ENCODE data around the gene SACM1L. TPM values are rescaled to one million over a fixed set of nuclear protein-coding genes. Genes with fewer than 3 reads are reported as not detected.

SACM1L gene
- total RNA-seq, 1 experiment from 2014 or later, result 79.6 TPM

- TF ChIP-seq ZSCAN18 (CRISPR knock-in tag; IDR thresholded peaks at IDR 0.05), result no peak
Observed at GRCh38 chr3:45655906-45656305, 33.3 kb upstream of the SACM1L start (continued).

DNA sequence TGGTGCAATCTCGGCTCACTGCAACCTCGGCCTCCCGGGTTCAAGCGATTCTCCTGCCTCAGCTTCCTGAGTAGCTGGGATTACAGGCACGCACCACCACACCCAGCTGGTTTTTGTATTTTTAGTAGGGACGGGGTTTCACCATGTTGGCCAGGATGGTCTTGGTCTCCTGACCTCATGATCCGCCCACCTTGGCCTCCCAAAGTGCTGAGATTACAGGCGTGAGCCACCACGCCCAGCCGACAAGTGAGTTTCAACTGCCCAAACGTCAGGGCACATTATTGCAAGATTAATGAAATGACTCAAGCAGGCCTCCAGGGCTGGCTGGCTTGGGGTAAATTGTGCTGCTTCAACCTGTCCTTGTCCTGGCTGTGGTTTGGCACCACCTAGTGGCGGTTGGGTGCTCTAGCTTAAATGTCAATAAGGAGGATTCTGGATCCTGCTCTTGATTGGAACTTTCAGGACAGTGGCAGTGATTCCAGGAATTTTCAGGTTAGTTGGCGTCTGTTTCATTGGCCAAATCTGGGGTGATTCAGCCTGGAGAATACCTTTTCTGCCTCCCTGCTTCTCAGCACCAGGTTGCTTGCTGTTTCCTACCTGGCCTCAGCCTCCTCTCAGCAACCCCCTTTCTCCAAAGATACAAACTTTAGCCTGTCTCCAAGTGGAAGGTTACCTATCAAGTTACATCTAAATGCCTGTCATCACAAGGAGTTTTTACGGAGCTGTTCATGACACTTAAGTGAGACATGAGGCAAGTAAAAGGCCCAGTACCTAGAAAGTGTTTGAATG, 32.4 kb upstream of the SACM1L start:
- CTCF ChIA-PET, result interaction anchor here (0.6 to 4.1 kb wide), 40 partner anchors 9 to 616 kb away, joined by 3 to 52 read pairs (median 4); partner anchors contain the start of genes LIMD1 and SACM1L
- Mint-ChIP-seq H3K27me3 (ENCODE audit: low read depth) (no peaks in the 10 kb centered on the region), H3K4me1 (peaks cover 21% of the 10 kb centered on the region), H3K36me3 (peaks cover 8% of the 10 kb centered on the region), H3K4me3 (no peak overlapping the region), H3K9me3 (peaks cover 6% of the 10 kb centered on the region), H3K27ac (no peak overlapping the region; the same call in 1 of the 2 replicates)
- TF ChIP-seq GABPB1 (CRISPR knock-in tag; IDR thresholded peaks at IDR 0.05) (peak; percentile 31; the same call in 1 of the 2 replicates), CTCF (IDR thresholded peaks at IDR 0.05) (peak; percentile 85), MXD4 (CRISPR knock-in tag; IDR thresholded peaks at IDR 0.05; ENCODE audit: borderline replicate concordance) (no peak), FOXK1 (CRISPR knock-in tag; IDR thresholded peaks at IDR 0.05) (peak; percentile 51; the same call in 1 of the 2 replicates)
- DNase-seq (ENCODE audit: low spot score), result peak; percentile 87
- POLR2A ChIA-PET, result interaction anchor here (0.7 kb wide), 1 partner anchor 136 kb away, joined by 6 read pairs; no protein-coding TSS in a partner anchor
- peak; percentile 92 for ATAC-seq

DNA sequence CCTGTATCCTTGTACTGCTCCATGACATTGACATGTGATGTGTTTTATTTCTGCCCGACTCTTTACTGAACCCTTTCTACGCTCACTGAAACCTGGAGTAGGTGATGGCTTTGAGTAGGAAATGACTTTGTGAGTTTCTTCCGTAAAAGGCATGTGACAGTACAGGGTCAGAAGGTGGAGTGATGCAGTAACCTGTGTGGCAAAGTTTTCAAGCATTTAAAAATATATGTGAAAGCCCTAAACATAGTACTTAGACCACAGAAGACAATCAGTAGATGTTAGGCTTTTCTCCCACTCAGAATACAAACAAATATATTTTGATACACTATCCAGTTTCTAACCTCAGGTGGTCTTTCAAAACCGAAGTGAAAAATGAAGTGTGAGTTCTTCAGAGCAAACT, 31.3 kb upstream of the SACM1L start:
- peaks cover 6% of the 10 kb centered on the region for H3K9me3 Mint-ChIP-seq
- H3K4me1 Mint-ChIP-seq, result peaks cover 18% of the 10 kb centered on the region
- H3K36me3 Mint-ChIP-seq, result peaks cover 8% of the 10 kb centered on the region
- ATAC-seq (no peak), DNase-seq (ENCODE audit: low spot score) (no peak)
- no peak overlapping the region; the same call in 1 of the 2 replicates for H3K27ac Mint-ChIP-seq
- ChIA-PET CTCF (interaction anchor here (1.5 to 4.1 kb wide), 3 partner anchors 23 to 147 kb away, joined by 3 to 52 read pairs (median 18); no protein-coding TSS in a partner anchor), POLR2A (no interaction called here)
- no peak overlapping the region for H3K4me3 Mint-ChIP-seq
- H3K27me3 Mint-ChIP-seq (ENCODE audit: low read depth), result no peaks in the 10 kb centered on the region
- TF ChIP-seq ARID4B (CRISPR knock-in tag; IDR thresholded peaks at IDR 0.05; ENCODE audit: borderline replicate concordance), result no peak
- TF ChIP-seq PRDM15 (CRISPR knock-in tag; IDR thresholded peaks at IDR 0.05), result no peak
- TF ChIP-seq ZNF263 (CRISPR knock-in tag; IDR thresholded peaks at IDR 0.05; ENCODE audit: low read depth), result no peak
- TF ChIP-seq, protein P1, sequence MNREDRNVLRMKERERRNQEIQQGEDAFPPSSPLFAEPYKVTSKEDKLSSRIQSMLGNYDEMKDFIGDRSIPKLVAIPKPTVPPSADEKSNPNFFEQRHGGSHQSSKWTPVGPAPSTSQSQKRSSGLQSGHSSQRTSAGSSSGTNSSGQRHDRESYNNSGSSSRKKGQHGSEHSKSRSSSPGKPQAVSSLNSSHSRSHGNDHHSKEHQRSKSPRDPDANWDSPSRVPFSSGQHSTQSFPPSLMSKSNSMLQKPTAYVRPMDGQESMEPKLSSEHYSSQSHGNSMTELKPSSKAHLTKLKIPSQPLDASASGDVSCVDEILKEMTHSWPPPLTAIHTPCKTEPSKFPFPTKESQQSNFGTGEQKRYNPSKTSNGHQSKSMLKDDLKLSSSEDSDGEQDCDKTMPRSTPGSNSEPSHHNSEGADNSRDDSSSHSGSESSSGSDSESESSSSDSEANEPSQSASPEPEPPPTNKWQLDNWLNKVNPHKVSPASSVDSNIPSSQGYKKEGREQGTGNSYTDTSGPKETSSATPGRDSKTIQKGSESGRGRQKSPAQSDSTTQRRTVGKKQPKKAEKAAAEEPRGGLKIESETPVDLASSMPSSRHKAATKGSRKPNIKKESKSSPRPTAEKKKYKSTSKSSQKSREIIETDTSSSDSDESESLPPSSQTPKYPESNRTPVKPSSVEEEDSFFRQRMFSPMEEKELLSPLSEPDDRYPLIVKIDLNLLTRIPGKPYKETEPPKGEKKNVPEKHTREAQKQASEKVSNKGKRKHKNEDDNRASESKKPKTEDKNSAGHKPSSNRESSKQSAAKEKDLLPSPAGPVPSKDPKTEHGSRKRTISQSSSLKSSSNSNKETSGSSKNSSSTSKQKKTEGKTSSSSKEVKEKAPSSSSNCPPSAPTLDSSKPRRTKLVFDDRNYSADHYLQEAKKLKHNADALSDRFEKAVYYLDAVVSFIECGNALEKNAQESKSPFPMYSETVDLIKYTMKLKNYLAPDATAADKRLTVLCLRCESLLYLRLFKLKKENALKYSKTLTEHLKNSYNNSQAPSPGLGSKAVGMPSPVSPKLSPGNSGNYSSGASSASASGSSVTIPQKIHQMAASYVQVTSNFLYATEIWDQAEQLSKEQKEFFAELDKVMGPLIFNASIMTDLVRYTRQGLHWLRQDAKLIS (CRISPR knock-in tag; IDR thresholded peaks at IDR 0.05; ENCODE audit: borderline replicate concordance), result no peak
- TF ChIP-seq ERG (CRISPR knock-in tag; IDR thresholded peaks at IDR 0.05), result no peak
- TF ChIP-seq TEAD1 (CRISPR knock-in tag; IDR thresholded peaks at IDR 0.05), result no peak
- no peak for TF ChIP-seq ESRRA (CRISPR knock-in tag; IDR thresholded peaks at IDR 0.05; ENCODE audit: borderline replicate concordance)
- TF ChIP-seq, protein P2, sequence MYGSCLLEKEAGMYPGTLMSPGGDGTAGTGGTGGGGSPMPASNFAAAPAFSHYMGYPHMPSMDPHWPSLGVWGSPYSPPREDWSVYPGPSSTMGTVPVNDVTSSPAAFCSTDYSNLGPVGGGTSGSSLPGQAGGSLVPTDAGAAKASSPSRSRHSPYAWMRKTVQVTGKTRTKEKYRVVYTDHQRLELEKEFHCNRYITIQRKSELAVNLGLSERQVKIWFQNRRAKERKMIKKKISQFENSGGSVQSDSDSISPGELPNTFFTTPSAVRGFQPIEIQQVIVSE (CRISPR knock-in tag; IDR thresholded peaks at IDR 0.05; ENCODE audit: borderline replicate concordance), result no peak
